HCT116 (cell line): ENCODE data around the gene TNFRSF17. TPM values are rescaled to one million over a fixed set of nuclear protein-coding genes. Genes with fewer than 3 reads are reported as not detected.

Experiments
- ATAC-seq: fragments of 200-7000 bp; cut with Tn5 transposase; 2 replicates; pipeline ENCODE4 v1.9.1; 2020; ENCODE audit warnings: mild to moderate bottlenecking, moderate library complexity
- BruUV-seq: library from RNA; stranded (reverse); fragments of 400-500 nt; replicated peaks from 2 replicates; lab custom pipeline; 2021; lab: Mats Ljungman, UMichigan
- CTCF ChIA-PET: fragments of 300-600 bp; sonication (Branson Sonifier 250); formaldehyde crosslinking; loops from one replicate; lab custom pipeline; 2021; ENCODE audit warnings: antibody characterized with exemption; lab: Charles Lee
- POLR2A ChIA-PET: fragments of 300-600, 350-600 bp; sonication (Branson Sonifier 250); formaldehyde crosslinking; loops from one replicate; lab custom pipeline; 2021; ENCODE audit warnings: antibody characterized with exemption; lab: Charles Lee
- RAD21 ChIA-PET, 2 experiments: fragments of 300-600 bp; sonication (Branson Sonifier 250); formaldehyde crosslinking; loops; one replicate each; lab custom pipeline; 2023; ENCODE audit warnings: low total read pairs in 2 of 2; ENCODE audit not compliant: uncharacterized antibody in 2 of 2, unreplicated experiment in 2 of 2, low non-redundant PET in 1 of 2; lab: Charles Lee
- DNase-seq: peaks from one replicate; pipeline ENCODE4 v3.0.0-alpha.2; 2010; ENCODE audit warnings: low read depth, low spot score
- H2AFZ ChIP-seq: fragments of 200-600 bp; shearing (Covaris generic), sonication (generic); 2 replicates; pipeline ENCODE4 v1.6.1; 2017; ENCODE audit warnings: low read depth, mixed run types, mixed read lengths, antibody characterized with exemption, low read length; ENCODE audit not compliant: poor library complexity, severe bottlenecking
- H3K27ac ChIP-seq: 2 replicates; pipeline ENCODE4 v1.5.1; 2012; ENCODE audit warnings: low read depth, low read length
- H3K27me3 ChIP-seq: fragments of 200-600 bp; sonication (generic); 2 replicates; pipeline ENCODE4 v1.6.1; 2016; ENCODE audit warnings: mixed run types, low read length, mixed read lengths; ENCODE audit not compliant: insufficient read depth
- H3K36me3 ChIP-seq, 2 experiments: fragments of 200-500 bp in 1 of 2; fragments of 200-600 bp in 1 of 2; sonication (Bioruptor generic) in 1 of 2; sonication (generic) in 1 of 2; 2 replicates each; pipeline versions ENCODE4 v1.5.1 to v1.6.1; 2014 to 2016; ENCODE audit warnings: low read length in 2 of 2, inconsistent platforms in 1 of 2, mixed read lengths in 1 of 2, mixed run types in 1 of 2; ENCODE audit not compliant: insufficient read depth in 2 of 2, control insufficient read depth in 1 of 2
- H3K4me1 ChIP-seq, 2 experiments: fragments of 200-600 bp in 1 of 2; sonication (generic) in 1 of 2; 2 replicates each; pipeline versions ENCODE4 v1.5.1 to v1.6.1; 2012 to 2017; ENCODE audit warnings: low read length in 2 of 2, inconsistent platforms in 1 of 2, mild to moderate bottlenecking in 1 of 2, mixed read lengths in 1 of 2, mixed run types in 1 of 2, moderate library complexity in 1 of 2; ENCODE audit not compliant: insufficient read depth in 2 of 2, control insufficient read depth in 1 of 2
- H3K4me2 ChIP-seq: fragments of 200-600 bp; sonication (generic); 2 replicates; pipeline ENCODE4 v1.6.1; 2017; ENCODE audit warnings: mixed run types, low read length, mixed read lengths
- H3K4me3 ChIP-seq, 2 experiments: fragments of 200-600 bp in 1 of 2; sonication (generic) in 1 of 2; replicated peaks in 1 of 2; 2 replicates each; pipeline ENCODE4 v1.5.1; 2011 to 2016; ENCODE audit warnings: low read length in 2 of 2, control low read depth in 1 of 2, low read depth in 1 of 2, mild to moderate bottlenecking in 1 of 2, mixed read lengths in 1 of 2, mixed run types in 1 of 2
- H3K79me2 ChIP-seq: fragments of 200-600 bp; sonication (generic); 2 replicates; pipeline ENCODE4 v1.6.1; 2017; ENCODE audit warnings: mild to moderate bottlenecking, mixed run types, low read length, moderate library complexity, mixed read lengths; ENCODE audit not compliant: insufficient read depth
- H3K9ac ChIP-seq: fragments of 200-600 bp; sonication (generic); 2 replicates; pipeline ENCODE4 v1.6.1; 2016; ENCODE audit warnings: low read length, mixed read lengths
- H3K9me2 ChIP-seq: fragments of 200-600 bp; sonication (generic), shearing (Covaris generic); 2 replicates; pipeline ENCODE4 v1.6.1; 2017; ENCODE audit warnings: mixed run types, mild to moderate bottlenecking, moderate library complexity; ENCODE audit not compliant: insufficient read depth
- H3K9me3 ChIP-seq, 2 experiments: fragments of 200-500 bp in 1 of 2; fragments of 200-600 bp in 1 of 2; sonication (Bioruptor generic) in 1 of 2; sonication (generic) in 1 of 2; 2 replicates each; pipeline ENCODE4 v1.6.1; 2014 to 2017; ENCODE audit warnings: low read length in 2 of 2, mixed read lengths in 2 of 2, inconsistent platforms in 1 of 2, low read depth in 1 of 2, mild to moderate bottlenecking in 1 of 2, mixed run types in 1 of 2, moderate library complexity in 1 of 2; ENCODE audit not compliant: control insufficient read depth in 1 of 2, insufficient read depth in 1 of 2
- H4K20me1 ChIP-seq: fragments of 200-600 bp; sonication (generic), shearing (Covaris generic); 2 replicates; pipeline ENCODE4 v1.6.1; 2017; ENCODE audit warnings: mixed run types, mild to moderate bottlenecking, moderate library complexity; ENCODE audit not compliant: insufficient read depth
- CTCF ChIP-seq, 3 experiments: fragments of 200-600 bp in 1 of 3; sonication (generic) in 1 of 3; IDR thresholded peaks in 2 of 3; conservative IDR thresholded peaks in 1 of 3; 2 replicates each; pipeline ENCODE4 v1.5.1; 2012 to 2017; ENCODE audit warnings: low read depth in 2 of 3, low read length in 2 of 3, antibody characterized with exemption in 1 of 3, borderline replicate concordance in 1 of 3, control low read depth in 1 of 3, mild to moderate bottlenecking in 1 of 3, mixed read lengths in 1 of 3, mixed run types in 1 of 3, moderate library complexity in 1 of 3; ENCODE audit not compliant: insufficient read depth in 1 of 3
- EGR1 ChIP-seq: IDR thresholded peaks from 2 replicates; pipeline ENCODE4 v1.6.1; 2012; ENCODE audit warnings: low read depth
- ELF1 ChIP-seq: IDR thresholded peaks from 2 replicates; pipeline ENCODE4 v1.6.1; 2012; ENCODE audit warnings: low read depth, borderline replicate concordance
- EZH2 ChIP-seq: fragments of 200-600 bp; sonication (generic); IDR thresholded peaks from 2 replicates; pipeline ENCODE4 v1.6.1; 2017; ENCODE audit warnings: antibody characterized with exemption, mixed run types
- EZH2phosphoT487 ChIP-seq: fragments of 200-600 bp; IDR thresholded peaks from 2 replicates; pipeline ENCODE4 v1.6.1; 2018; ENCODE audit warnings: antibody characterized with exemption, borderline replicate concordance
- POLR2A ChIP-seq: IDR thresholded peaks from 2 replicates; pipeline ENCODE4 v1.7.0; 2011; ENCODE audit warnings: borderline replicate concordance; ENCODE audit not compliant: insufficient read depth, insufficient read length; ENCODE audit errors: extremely low read depth
- POLR2AphosphoS5 ChIP-seq: IDR thresholded peaks from 2 replicates; pipeline ENCODE4 v1.6.1; 2011; ENCODE audit warnings: mild to moderate bottlenecking, low read depth, low read length, moderate library complexity
- RAD21 ChIP-seq: IDR thresholded peaks from 2 replicates; pipeline ENCODE4 v1.6.1; 2012; ENCODE audit warnings: low read depth, mild to moderate bottlenecking
- SIN3A ChIP-seq: IDR thresholded peaks from 2 replicates; pipeline ENCODE4 v1.6.1; 2012; ENCODE audit warnings: low read depth
- SP1 ChIP-seq: IDR thresholded peaks from 2 replicates; pipeline ENCODE4 v1.6.1; 2012; ENCODE audit warnings: low read depth
- SRF ChIP-seq: IDR thresholded peaks from 2 replicates; pipeline ENCODE4 v1.6.1; 2012; ENCODE audit warnings: low read depth
- TCF7L2 ChIP-seq: IDR thresholded peaks from 2 replicates; pipeline ENCODE4 v1.7.0; 2011; ENCODE audit warnings: borderline replicate concordance, inconsistent platforms; ENCODE audit not compliant: insufficient read depth, insufficient read length; ENCODE audit errors: extremely low read depth
- YY1 ChIP-seq: IDR thresholded peaks from 2 replicates; pipeline ENCODE4 v1.6.1; 2011; ENCODE audit warnings: low read length, low read depth, moderate library complexity, mild to moderate bottlenecking; ENCODE audit not compliant: insufficient replicate concordance; ENCODE audit errors: extremely low read depth
- ZBTB33 ChIP-seq: IDR thresholded peaks from 2 replicates; pipeline ENCODE4 v1.6.1; 2011; ENCODE audit warnings: mild to moderate bottlenecking, low read length, moderate library complexity; ENCODE audit not compliant: insufficient replicate concordance; ENCODE audit errors: extremely low read depth
- ZFX ChIP-seq: fragments of 450-650 bp; IDR thresholded peaks from 2 replicates; pipeline ENCODE4 v1.6.1; 2017
- ZNF274 ChIP-seq: fragments of 200-500 bp; sonication (Bioruptor generic); IDR thresholded peaks from 2 replicates; pipeline ENCODE4 v1.6.1; 2014; ENCODE audit warnings: mild to moderate bottlenecking, low read depth, low read length, inconsistent platforms
- intact Hi-C: fragments of 100-400 bp; cut with micrococcal nuclease; formaldehyde crosslinking; loops from 2 replicates; pipeline ENCODE4 v1.10.0; 2022
- total RNA-seq: library from RNA; stranded (reverse); gene quantifications from one replicate; pipeline ENCODE4 v1.2.1, GENCODE V29; 2021; ENCODE audit not compliant: unreplicated experiment

Gene TNFRSF17
- total RNA-seq, 1 experiment from 2014 or later, result not detected

GRCh38 chr16:11956558-11956957 lies 8.5 kb upstream of the TNFRSF17 start:
- Histone ChIP-seq H3K27me3 (no peaks in the 10 kb centered on the region), H3K79me2 (no peaks in the 10 kb centered on the region), H3K36me3 (no peaks in the 10 kb centered on the region), H3K9me3 (no peaks in the 10 kb centered on the region), H3K27ac (no peak overlapping the region), H3K4me1 (peaks cover 0 to 5% of the 10 kb centered on the region in 2 experiments; a peak in 2 of 4 replicates), H4K20me1 (no peaks in the 10 kb centered on the region), H3K9ac (no peak overlapping the region), H2AFZ (no peak overlapping the region), H3K9me2 (no peaks in the 10 kb centered on the region), H3K4me2 (no peak overlapping the region), H3K4me3 (no peak overlapping the region)
- ChIA-PET POLR2A (no interaction called here), RAD21 (no interaction called here), CTCF (no interaction called here)
- ATAC-seq (no peak), DNase-seq (no peak)
- no TSS peak for BruUV-seq
- intact Hi-C loops, result no loop called here
- TF ChIP-seq POLR2AphosphoS5, result no peak
- TF ChIP-seq CTCF (IDR thresholded peaks at IDR 0.05 in 2 of 3, conservative IDR thresholded peaks at IDR 0.05 in 1 of 3; ENCODE audit: borderline replicate concordance in 1 of 3, insufficient read depth in 1 of 3, low read depth in 2 of 3, low read length in 2 of 3), result no peak
- no peak for TF ChIP-seq ELF1
- TF ChIP-seq SIN3A, result no peak
- TF ChIP-seq YY1, result no peak

- BruUV-seq, result no TSS peak
- DNase-seq, result no peak
- Histone ChIP-seq H3K4me1 (peaks cover 0 to 5% of the 10 kb centered on the region in 2 experiments; a peak in 2 of 4 replicates), H3K36me3 (no peaks in the 10 kb centered on the region), H3K9me2 (no peaks in the 10 kb centered on the region), H4K20me1 (no peaks in the 10 kb centered on the region), H3K9me3 (no peaks in the 10 kb centered on the region), H3K9ac (no peak overlapping the region), H3K79me2 (no peaks in the 10 kb centered on the region), H3K27me3 (no peaks in the 10 kb centered on the region), H3K27ac (no peak overlapping the region), H3K4me3 (no peak overlapping the region), H2AFZ (no peak overlapping the region), H3K4me2 (no peak overlapping the region)
- RAD21 ChIA-PET, result no interaction called here
- no peak for ATAC-seq
- intact Hi-C loops, result no loop called here
- POLR2A ChIA-PET, result no interaction called here
- CTCF ChIA-PET, result interaction anchor here (1.2 kb wide), 1 partner anchor 110 kb away, joined by 3 read pairs; no protein-coding TSS in a partner anchor
- TF ChIP-seq ZNF274, result no peak
- no peak for TF ChIP-seq YY1
- no peak for TF ChIP-seq SP1
- no peak for TF ChIP-seq EGR1
- no peak for TF ChIP-seq POLR2A
- no peak for TF ChIP-seq ELF1
- no peak for TF ChIP-seq EZH2
- TF ChIP-seq EZH2phosphoT487, result no peak
- no peak for TF ChIP-seq RAD21
- TF ChIP-seq SRF, result no peak
- TF ChIP-seq ZFX, result no peak
- no peak for TF ChIP-seq ZBTB33
- no peak for TF ChIP-seq TCF7L2
Measured at GRCh38 chr16:11957591-11958395, 7.2 kb upstream of the TNFRSF17 start.
